Endothelial cell of umbilical vein (primary cell): ENCODE measurements around the gene ADAMTS14. TPM values are rescaled to one million over a fixed set of nuclear protein-coding genes. Genes with fewer than 3 reads are reported as not detected.

Experiments
- BruUV-seq: library from RNA; stranded (reverse); fragments of 400-500 nt; replicated peaks from 2 replicates; lab custom pipeline; 2021; lab: Mats Ljungman, UMichigan
- CTCF ChIA-PET: fragments of 300-600, 350-600 bp; sonication (Branson Sonifier 250); formaldehyde crosslinking; loops from one replicate; lab custom pipeline; 2021; ENCODE audit warnings: antibody characterized with exemption, inconsistent platforms; lab: Charles Lee
- POLR2A ChIA-PET: fragments of 300-600, 350-600 bp; sonication (Branson Sonifier 250); formaldehyde crosslinking; loops from one replicate; lab custom pipeline; 2021; ENCODE audit warnings: antibody characterized with exemption, inconsistent platforms; lab: Charles Lee
- DNase-seq: peaks from one replicate; pipeline ENCODE4 v3.0.0-alpha.2; 2011; ENCODE audit warnings: low read depth, low spot score
- FAIRE-seq: peaks from 2 replicates; lab custom pipeline; 2011; peaks lifted over from hg19 to GRCh38; lab: Jason Lieb, UNC
- H2AFZ ChIP-seq: 2 replicates; pipeline ENCODE4 v1.6.0; 2012; ENCODE audit warnings: low read depth, low read length, control low read depth, inconsistent platforms
- H3K27ac ChIP-seq: 2 replicates; pipeline ENCODE4 v1.5.1; 2011; ENCODE audit warnings: low read depth, mild to moderate bottlenecking, control low read depth, low read length, moderate library complexity; ENCODE audit not compliant: insufficient read depth
- H3K27me3 ChIP-seq, 2 experiments: 2 replicates each; pipeline versions ENCODE4 v1.6.0 to v1.6.1; 2011; ENCODE audit warnings: low read length in 2 of 2, mixed read lengths in 1 of 2; ENCODE audit not compliant: control insufficient read depth in 2 of 2, insufficient read depth in 2 of 2
- H3K36me3 ChIP-seq, 2 experiments: 2 replicates in 1 of 2; 3 replicates in 1 of 2; pipeline ENCODE4 v1.5.1; 2011; ENCODE audit warnings: low read length in 2 of 2, mild to moderate bottlenecking in 1 of 2, moderate library complexity in 1 of 2; ENCODE audit not compliant: control insufficient read depth in 2 of 2, insufficient read depth in 2 of 2; ENCODE audit errors: extremely low read depth in 1 of 2
- H3K4me1 ChIP-seq: 3 replicates; pipeline ENCODE4 v1.5.1; 2011; ENCODE audit warnings: mild to moderate bottlenecking, low read length; ENCODE audit not compliant: control insufficient read depth, insufficient read depth; ENCODE audit errors: extremely low read depth
- H3K4me2 ChIP-seq: 2 replicates; pipeline ENCODE4 v1.6.1; 2011; ENCODE audit warnings: low read length, control low read depth, mixed read lengths; ENCODE audit not compliant: insufficient read depth
- H3K4me3 ChIP-seq, 3 experiments: fragments of 200-600 bp in 1 of 3; sonication (generic), shearing (Covaris generic) in 1 of 3; replicated peaks in 1 of 3; 2 replicates each; pipeline ENCODE4 v1.5.1; 2011 to 2016; ENCODE audit warnings: control low read depth in 3 of 3, low read length in 3 of 3, mild to moderate bottlenecking in 2 of 3, inconsistent platforms in 1 of 3, low read depth in 1 of 3, moderate library complexity in 1 of 3; ENCODE audit not compliant: insufficient read depth in 1 of 3
- H3K79me2 ChIP-seq: 2 replicates; pipeline ENCODE4 v1.6.0; 2012; ENCODE audit warnings: low read length, inconsistent platforms; ENCODE audit not compliant: control insufficient read depth, insufficient read depth
- H3K9ac ChIP-seq: replicated peaks from 2 replicates; pipeline ENCODE3; 2011; ENCODE audit warnings: low read length, control low read depth; ENCODE audit not compliant: insufficient read depth; ENCODE audit errors: extremely low read depth
- H3K9me1 ChIP-seq: replicated peaks from 3 replicates; pipeline ENCODE4 v1.6.0; 2011; ENCODE audit warnings: mild to moderate bottlenecking, low read length; ENCODE audit not compliant: control insufficient read depth, insufficient read depth; ENCODE audit errors: extremely low read depth
- H3K9me3 ChIP-seq: replicated peaks from 2 replicates; pipeline ENCODE4 v1.5.1; 2012; ENCODE audit warnings: low read length, inconsistent platforms; ENCODE audit not compliant: control insufficient read depth, insufficient read depth
- H4K20me1 ChIP-seq: replicated peaks from 2 replicates; pipeline ENCODE3; 2011; ENCODE audit warnings: mild to moderate bottlenecking, low read length; ENCODE audit not compliant: control insufficient read depth, insufficient read depth; ENCODE audit errors: extremely low read depth
- EZH2 ChIP-seq: IDR thresholded peaks from 2 replicates; pipeline ENCODE4 v1.6.1; 2012; ENCODE audit warnings: borderline replicate concordance, low read depth, mild to moderate bottlenecking, moderate library complexity, low read length, inconsistent platforms; ENCODE audit not compliant: severe bottlenecking
- FOS ChIP-seq: IDR thresholded peaks from 2 replicates; pipeline ENCODE4 v1.6.1; 2011; ENCODE audit warnings: mild to moderate bottlenecking, low read length, moderate library complexity, borderline replicate concordance; ENCODE audit not compliant: insufficient read depth
- GATA2 ChIP-seq: IDR thresholded peaks from 2 replicates; pipeline ENCODE4 v1.7.0; 2011; ENCODE audit warnings: low read depth, mild to moderate bottlenecking, moderate library complexity, mixed read lengths, low read length; ENCODE audit not compliant: insufficient read length, insufficient read depth
- JUN ChIP-seq: IDR thresholded peaks from 2 replicates; pipeline ENCODE4 v1.6.1; 2011; ENCODE audit warnings: borderline replicate concordance, low read depth; ENCODE audit not compliant: insufficient read length, insufficient read depth
- MYC ChIP-seq: IDR thresholded peaks from one replicate; pipeline ENCODE4 v1.6.1; 2011; ENCODE audit warnings: mild to moderate bottlenecking, low read depth, low read length
- POLR2A ChIP-seq: IDR thresholded peaks from 2 replicates; pipeline ENCODE4 v1.6.1; 2012; ENCODE audit warnings: low read depth, mild to moderate bottlenecking, control low read depth, low read length
- POLR2AphosphoS5 ChIP-seq: IDR thresholded peaks from 2 replicates; pipeline ENCODE4 v1.6.1; 2012; ENCODE audit warnings: low read depth, mild to moderate bottlenecking, control low read depth, low read length, moderate library complexity; ENCODE audit not compliant: insufficient read depth
- dilution Hi-C: fragments of 300-500 bp; cut with MboI; formaldehyde crosslinking; loops from one replicate; pipeline ENCODE4 v1.15.0; 2019; ENCODE audit warnings: low sequenced_read_pairs; ENCODE audit not compliant: extremely low pct_ligation_motif_present
- intact Hi-C: fragments of 100-400 bp; cut with micrococcal nuclease; formaldehyde crosslinking; loops from one replicate; pipeline ENCODE4 v1.10.0; 2022
- polyA plus RNA-seq, 4 experiments: library from polyadenylated mRNA; depleted of rRNA in 3 of 4; stranded (reverse) in 3 of 4; unstranded in 1 of 4; fragments of >200 nt; gene quantifications; 2 replicates each; pipeline versions ENCODE4 v1.2.1 to v1.2.3, GENCODE V29; 2011 to 2012; ENCODE audit warnings: missing spikeins in 1 of 4
- total RNA-seq: library from RNA; stranded (reverse); gene quantifications from 2 replicates; pipeline ENCODE4 v1.2.3, GENCODE V29; 2021
- TF ChIP-seq, protein P1 (sequence below): IDR thresholded peaks from 2 replicates; pipeline ENCODE4 v1.6.1; 2011; ENCODE audit not compliant: insufficient read depth, insufficient read length
- TF ChIP-seq, protein P2 (sequence below), 2 donors: IDR thresholded peaks; 1 replicate in 1 of 2; 2 replicates in 1 of 2; pipeline ENCODE4 v1.5.1; 2011; ENCODE audit warnings: low read length in 2 of 2, mild to moderate bottlenecking in 2 of 2, moderate library complexity in 2 of 2, control low read depth in 1 of 2, inconsistent platforms in 1 of 2, low read depth in 1 of 2; ENCODE audit not compliant: insufficient read depth in 1 of 2; ENCODE audit errors: extremely low read depth in 1 of 2

The ADAMTS14 gene
- total and polyA plus RNA-seq, 2 donors (not counting 3 experiments of a cell fraction or from before 2014, with no cell fraction given) = not detected

DNA sequence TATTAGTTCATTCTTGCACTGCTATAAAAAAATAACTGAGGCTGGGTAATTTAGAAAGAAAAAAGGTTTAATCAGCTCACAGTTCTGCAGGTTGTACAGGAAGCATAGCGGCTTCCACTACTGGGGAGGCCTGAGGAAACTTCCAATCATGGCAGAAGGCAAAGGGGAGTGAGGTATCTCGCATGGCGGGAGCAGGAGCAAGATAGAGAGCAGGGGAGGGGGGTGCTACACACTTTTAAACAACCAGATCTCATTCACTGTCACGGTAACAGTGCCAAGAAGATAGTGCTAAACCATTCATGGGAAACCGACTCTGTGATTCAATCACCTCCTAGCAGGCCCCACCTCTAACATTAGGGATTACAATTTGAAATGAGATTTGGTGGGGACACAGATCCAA lies 11.6 kb downstream of the ADAMTS14 start:
- H3K27ac ChIP-seq = no peak overlapping the region
- H3K9me3 ChIP-seq = no peaks in the 10 kb centered on the region
- H3K4me2 ChIP-seq = no peak overlapping the region
- BruUV-seq = no TSS peak
- no peaks in the 10 kb centered on the region for H3K4me1 ChIP-seq
- FAIRE-seq (no peak), DNase-seq (no peak)
- TF ChIP-seq, protein P1, sequence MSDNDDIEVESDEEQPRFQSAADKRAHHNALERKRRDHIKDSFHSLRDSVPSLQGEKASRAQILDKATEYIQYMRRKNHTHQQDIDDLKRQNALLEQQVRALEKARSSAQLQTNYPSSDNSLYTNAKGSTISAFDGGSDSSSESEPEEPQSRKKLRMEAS = no peak
- TF ChIP-seq GATA2 (no peak), MYC (no peak), POLR2A (no peak), JUN (no peak), EZH2 (no peak), FOS (no peak), POLR2AphosphoS5 (no peak)
- TF ChIP-seq, protein P2, sequence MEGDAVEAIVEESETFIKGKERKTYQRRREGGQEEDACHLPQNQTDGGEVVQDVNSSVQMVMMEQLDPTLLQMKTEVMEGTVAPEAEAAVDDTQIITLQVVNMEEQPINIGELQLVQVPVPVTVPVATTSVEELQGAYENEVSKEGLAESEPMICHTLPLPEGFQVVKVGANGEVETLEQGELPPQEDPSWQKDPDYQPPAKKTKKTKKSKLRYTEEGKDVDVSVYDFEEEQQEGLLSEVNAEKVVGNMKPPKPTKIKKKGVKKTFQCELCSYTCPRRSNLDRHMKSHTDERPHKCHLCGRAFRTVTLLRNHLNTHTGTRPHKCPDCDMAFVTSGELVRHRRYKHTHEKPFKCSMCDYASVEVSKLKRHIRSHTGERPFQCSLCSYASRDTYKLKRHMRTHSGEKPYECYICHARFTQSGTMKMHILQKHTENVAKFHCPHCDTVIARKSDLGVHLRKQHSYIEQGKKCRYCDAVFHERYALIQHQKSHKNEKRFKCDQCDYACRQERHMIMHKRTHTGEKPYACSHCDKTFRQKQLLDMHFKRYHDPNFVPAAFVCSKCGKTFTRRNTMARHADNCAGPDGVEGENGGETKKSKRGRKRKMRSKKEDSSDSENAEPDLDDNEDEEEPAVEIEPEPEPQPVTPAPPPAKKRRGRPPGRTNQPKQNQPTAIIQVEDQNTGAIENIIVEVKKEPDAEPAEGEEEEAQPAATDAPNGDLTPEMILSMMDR (IDR thresholded peaks at IDR 0.05; ENCODE audit: extremely low read depth in 1 of 2, insufficient read depth in 1 of 2, low read depth in 1 of 2, low read length in 2 of 2) = no peak
- no peak overlapping the region for H2AFZ ChIP-seq
- no peaks in the 10 kb centered on the region for H3K9me1 ChIP-seq
- no peaks in the 10 kb centered on the region for H3K27me3 ChIP-seq
- H3K9ac ChIP-seq = no peak overlapping the region
- H3K36me3 ChIP-seq = no peaks in the 10 kb centered on the region
- no peaks in the 10 kb centered on the region for H3K79me2 ChIP-seq
- ChIA-PET POLR2A (no interaction called here), CTCF (no interaction called here)
- no peaks in the 10 kb centered on the region for H4K20me1 ChIP-seq
- intact Hi-C loops (no loop called here), dilution Hi-C loops (no loop called here)
- no peak overlapping the region for H3K4me3 ChIP-seq
